Measurements from ENCODE around the gene FAM209B.

DNA sequence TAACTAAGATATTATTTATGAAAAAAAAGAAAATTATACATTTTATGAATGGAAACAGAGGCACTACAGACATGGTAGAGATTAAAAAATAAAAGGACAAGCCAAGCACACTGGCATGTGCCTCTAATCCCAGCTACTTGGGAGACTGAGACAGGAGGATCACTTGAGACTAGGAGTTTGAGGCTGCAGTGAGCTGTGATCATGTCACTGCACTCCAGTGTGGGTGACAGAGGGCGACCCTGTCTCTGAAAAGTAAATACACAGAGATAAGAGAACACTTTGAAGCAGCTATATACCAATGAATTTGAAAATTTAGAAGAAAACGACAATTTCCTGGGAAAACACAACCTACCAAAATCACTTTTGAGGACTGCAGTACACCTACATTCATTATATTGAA is 48.7 kb downstream of the FAM209B start:
- TF ChIP-seq, protein P1, sequence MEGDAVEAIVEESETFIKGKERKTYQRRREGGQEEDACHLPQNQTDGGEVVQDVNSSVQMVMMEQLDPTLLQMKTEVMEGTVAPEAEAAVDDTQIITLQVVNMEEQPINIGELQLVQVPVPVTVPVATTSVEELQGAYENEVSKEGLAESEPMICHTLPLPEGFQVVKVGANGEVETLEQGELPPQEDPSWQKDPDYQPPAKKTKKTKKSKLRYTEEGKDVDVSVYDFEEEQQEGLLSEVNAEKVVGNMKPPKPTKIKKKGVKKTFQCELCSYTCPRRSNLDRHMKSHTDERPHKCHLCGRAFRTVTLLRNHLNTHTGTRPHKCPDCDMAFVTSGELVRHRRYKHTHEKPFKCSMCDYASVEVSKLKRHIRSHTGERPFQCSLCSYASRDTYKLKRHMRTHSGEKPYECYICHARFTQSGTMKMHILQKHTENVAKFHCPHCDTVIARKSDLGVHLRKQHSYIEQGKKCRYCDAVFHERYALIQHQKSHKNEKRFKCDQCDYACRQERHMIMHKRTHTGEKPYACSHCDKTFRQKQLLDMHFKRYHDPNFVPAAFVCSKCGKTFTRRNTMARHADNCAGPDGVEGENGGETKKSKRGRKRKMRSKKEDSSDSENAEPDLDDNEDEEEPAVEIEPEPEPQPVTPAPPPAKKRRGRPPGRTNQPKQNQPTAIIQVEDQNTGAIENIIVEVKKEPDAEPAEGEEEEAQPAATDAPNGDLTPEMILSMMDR (conservative IDR thresholded peaks at IDR 0.05; ENCODE audit: low read length) = no peak
- no peak for TF ChIP-seq EZH2phosphoT487 (IDR thresholded peaks at IDR 0.05; ENCODE audit: borderline replicate concordance, low read depth, low read length)
